ENCODE results near the gene MRM3. TPM values are rescaled to one million over a fixed set of nuclear protein-coding genes. Genes with fewer than 3 reads are reported as not detected.
"Not testable (repeated sequence)": the region's sequence is repeated elsewhere in the genome, so short reads cannot be mapped to it uniquely, and the experiment has no call there.

Gene MRM3
- total RNA-seq, 6 experiments from 2014 or later = 10.0 to 18.1 (median 13.4) TPM

DNA sequence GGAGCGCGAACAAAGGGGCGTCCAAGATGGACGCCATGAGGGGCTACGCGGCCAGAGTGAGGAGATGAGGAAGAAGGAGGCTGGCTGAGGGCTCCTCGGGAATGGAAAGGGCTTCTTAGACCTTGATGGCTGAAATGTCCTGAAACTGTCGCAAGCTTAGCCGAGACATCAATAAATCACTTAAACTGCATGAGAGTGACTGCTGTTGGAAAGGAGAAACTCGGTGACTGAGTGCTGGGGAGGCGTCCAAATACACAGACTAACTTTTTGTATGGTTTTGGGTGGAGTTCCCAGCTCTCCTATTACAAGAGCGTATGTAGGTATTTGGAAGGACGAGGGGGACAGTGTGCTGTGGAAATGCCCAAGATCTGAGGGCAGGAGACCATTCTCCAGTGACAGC lies 28.7 kb upstream of the MRM3 start:
- no peak overlapping the region for H3K27ac ChIP-seq
- intact Hi-C loops (cut with DNase I) = no loop called here
- H3K4me3 ChIP-seq = no peak overlapping the region
- no peaks in the 10 kb centered on the region for H3K27me3 ChIP-seq
- TF ChIP-seq POLR2A (IDR thresholded peaks at IDR 0.05) (no peak), CTCF (IDR thresholded peaks at IDR 0.05) (no peak)
- WGBS (ENCODE audit: insufficient coverage, low coverage, low lambda C conversion rate, missing lambda C conversion rate) = 74% methylated on average over 9 of the region's 13 CpGs
- DNase-seq (no peak), ATAC-seq (no peak)
- H3K9me3 ChIP-seq = no peaks in the 10 kb centered on the region
- H3K36me3 ChIP-seq = peaks cover 0 to 4% (median 0%) of the 10 kb centered on the region in 4 donors
- peaks cover 0 to 12% (median 4%) of the 10 kb centered on the region in 4 donors for H3K4me1 ChIP-seq

DNA sequence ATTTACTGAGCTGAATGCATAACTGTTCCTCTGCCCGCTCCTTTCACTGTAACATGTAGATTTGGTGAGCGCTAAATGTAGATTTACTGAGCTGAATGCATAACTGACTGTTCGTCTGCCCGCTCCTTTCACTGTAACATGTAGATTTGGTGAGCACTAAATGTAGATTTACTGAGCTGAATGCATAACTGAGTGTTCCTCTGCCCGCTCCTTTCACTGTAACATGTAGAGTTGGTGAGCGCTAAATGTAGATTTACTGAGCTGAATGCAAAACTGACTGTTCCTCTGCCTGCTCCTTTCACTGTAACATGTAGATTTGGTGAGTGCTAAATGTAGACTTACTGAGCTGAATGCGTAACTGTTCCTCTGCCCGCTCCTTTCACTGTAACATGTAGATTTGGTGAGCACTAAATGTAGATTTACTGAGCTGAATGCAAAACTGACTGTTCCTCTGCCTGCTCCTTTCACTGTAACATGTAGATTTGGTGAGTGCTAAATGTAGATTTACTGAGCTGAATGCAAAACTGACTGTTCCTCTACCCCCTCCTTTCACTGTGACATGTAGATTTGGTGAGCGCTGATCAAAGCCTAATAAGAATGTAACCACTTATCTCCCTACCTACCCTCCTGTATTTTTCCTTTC lies 26.7 kb upstream of the MRM3 start:
- H3K27ac ChIP-seq; H3K9me3 ChIP-seq; H3K27me3 ChIP-seq; intact Hi-C loops (cut with DNase I); ATAC-seq; H3K4me3 ChIP-seq; DNase-seq: not testable (repeated sequence)
- peaks cover 0 to 10% (median 4%) of the 10 kb centered on the region in 4 donors for H3K4me1 ChIP-seq
- WGBS (ENCODE audit: insufficient coverage, low coverage, low lambda C conversion rate, missing lambda C conversion rate) = 76% methylated on average over 5 of the region's 9 CpGs
- H3K36me3 ChIP-seq = peaks cover 0 to 19% (median under 1%) of the 10 kb centered on the region in 4 donors

- DNase-seq; H3K27me3 ChIP-seq; H3K4me3 ChIP-seq; intact Hi-C loops (cut with DNase I); H3K27ac ChIP-seq; ATAC-seq; H3K4me1 ChIP-seq; H3K9me3 ChIP-seq: not testable (repeated sequence)
- WGBS (ENCODE audit: insufficient coverage, low coverage, low lambda C conversion rate, missing lambda C conversion rate) = 80% methylated on average over 8 of the region's 15 CpGs
- peaks cover 0 to 20% (median 3%) of the 10 kb centered on the region in 4 donors for H3K36me3 ChIP-seq
Measured at GRCh38 chr17:756010-756567, 26.1 kb upstream of the MRM3 start.

DNA sequence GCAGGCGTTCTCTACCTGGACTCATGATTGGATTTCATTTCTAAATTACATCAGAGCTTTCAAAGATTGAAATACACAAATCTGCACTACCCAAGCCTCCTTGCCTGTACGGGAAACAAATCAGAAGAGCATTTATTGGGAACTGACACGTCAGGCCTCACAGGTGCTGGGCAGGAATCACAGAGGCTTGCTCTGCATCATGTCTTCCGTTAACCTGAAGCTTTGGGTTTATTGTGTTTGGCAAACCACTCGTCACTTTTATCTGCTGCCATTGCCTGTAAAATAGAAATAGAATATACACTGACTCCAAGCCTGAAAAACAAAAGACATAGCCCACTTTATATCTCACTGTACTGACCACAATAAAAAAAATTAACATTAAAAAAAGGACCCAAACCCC lies 22.2 kb upstream of the MRM3 start:
- Histone ChIP-seq H3K4me3 (no peak overlapping the region), H3K27ac (no peak overlapping the region), H3K9me3 (no peaks in the 10 kb centered on the region), H3K36me3 (peaks cover 0 to 32% (median 4%) of the 10 kb centered on the region in 4 donors), H3K27me3 (no peaks in the 10 kb centered on the region), H3K4me1 (no peaks in the 10 kb centered on the region)
- TF ChIP-seq POLR2A (IDR thresholded peaks at IDR 0.05) = no peak
- no peak for TF ChIP-seq CTCF (IDR thresholded peaks at IDR 0.05)
- intact Hi-C loops (cut with DNase I) = no loop called here
- ATAC-seq = no peak
- no peak for DNase-seq
- 90% methylated on average over 5 of the region's 5 CpGs for WGBS (ENCODE audit: insufficient coverage, low coverage, low lambda C conversion rate, missing lambda C conversion rate)

- Histone ChIP-seq H3K4me3 (no peak overlapping the region), H3K4me1 (no peaks in the 10 kb centered on the region), H3K27me3 (no peaks in the 10 kb centered on the region), H3K36me3 (peaks cover 0 to 36% (median 4%) of the 10 kb centered on the region in 4 donors), H3K9me3 (no peaks in the 10 kb centered on the region), H3K27ac (no peak overlapping the region)
- ATAC-seq (no peak), DNase-seq (no peak)
- TF ChIP-seq POLR2A (IDR thresholded peaks at IDR 0.05) (no peak), CTCF (IDR thresholded peaks at IDR 0.05) (no peak)
- 58% methylated on average over 6 of the region's 9 CpGs for WGBS (ENCODE audit: insufficient coverage, low coverage, low lambda C conversion rate, missing lambda C conversion rate)
- intact Hi-C loops (cut with DNase I) = no loop called here
Measured at GRCh38 chr17:760371-760770, 21.8 kb upstream of the MRM3 start.
